Thyroid gland (tissue), 4 donors: ENCODE results near the gene SEC24D. TPM values are rescaled to one million over a fixed set of nuclear protein-coding genes. Genes with fewer than 3 reads are reported as not detected.

Experiments used
- DNase-seq, 2 donors: peaks; one replicate each; pipeline ENCODE4 v3.0.0-alpha.2; 2019
- H3K27ac ChIP-seq, 3 donors: fragments of 200-600 bp; sonication (generic); 1 replicate in 2 of 3; 2 replicates in 1 of 3; pipeline ENCODE4 v1.5.1; 2016 to 2019; ENCODE audit warnings: mild to moderate bottlenecking in 1 of 3, moderate library complexity in 1 of 3
- H3K27me3 ChIP-seq: fragments of 200-600 bp; sonication (generic); one replicate; pipeline ENCODE4 v1.5.1; 2019
- H3K36me3 ChIP-seq, 2 donors: fragments of 200-600 bp; sonication (generic); one replicate each; pipeline ENCODE4 v1.5.1; 2016 to 2019
- H3K4me1 ChIP-seq, 2 donors: fragments of 200-600 bp; sonication (generic); one replicate each; pipeline ENCODE4 v1.5.1; 2017 to 2019
- H3K4me3 ChIP-seq, 3 donors: fragments of 200-600 bp; sonication (generic); replicated peaks in 1 of 3; 1 replicate in 2 of 3; 2 replicates in 1 of 3; pipeline ENCODE4 v1.5.1; 2016; ENCODE audit warnings: mild to moderate bottlenecking in 1 of 3
- H3K9me3 ChIP-seq: fragments of 200-600 bp; sonication (generic); one replicate; pipeline ENCODE4 v1.5.1; 2017
- POLR2A ChIP-seq, 2 donors: fragments of 450-650 bp; IDR thresholded peaks; one replicate each; pipeline ENCODE4 v1.6.1; 2017; ENCODE audit warnings: antibody characterized with exemption in 2 of 2, mild to moderate bottlenecking in 2 of 2, moderate library complexity in 1 of 2
- WGBS, 2 donors: methylation state at CpG; one replicate each; pipeline ENCODE4 v1.1.5; 2017; 5-methylcytosine and 5-hydroxymethylcytosine counted together
- intact Hi-C: fragments of 100-400 bp; cut with DNase I; formaldehyde crosslinking; loops from one replicate; pipeline ENCODE4 v1.15.1; 2023
- total RNA-seq, 4 donors: library from RNA; depleted of rRNA; stranded (reverse); fragments of >200 nt; gene quantifications; one replicate each; pipeline ENCODE4 v1.2.3, GENCODE V29; 2016
- TF ChIP-seq, protein P1 (sequence below), 6 experiments: fragments of 200-600 bp in 3 of 6; fragments of 450-650 bp in 3 of 6; sonication (generic) in 3 of 6; IDR thresholded peaks; one replicate each; pipeline ENCODE4 v1.5.1; 2016 to 2019; ENCODE audit warnings: antibody characterized with exemption in 6 of 6, mild to moderate bottlenecking in 2 of 6, inconsistent platforms in 1 of 6, moderate library complexity in 1 of 6

Gene SEC24D
- total RNA-seq, 4 donors from 2014 or later = 56.3 to 120 (median 80.4) TPM

DNA sequence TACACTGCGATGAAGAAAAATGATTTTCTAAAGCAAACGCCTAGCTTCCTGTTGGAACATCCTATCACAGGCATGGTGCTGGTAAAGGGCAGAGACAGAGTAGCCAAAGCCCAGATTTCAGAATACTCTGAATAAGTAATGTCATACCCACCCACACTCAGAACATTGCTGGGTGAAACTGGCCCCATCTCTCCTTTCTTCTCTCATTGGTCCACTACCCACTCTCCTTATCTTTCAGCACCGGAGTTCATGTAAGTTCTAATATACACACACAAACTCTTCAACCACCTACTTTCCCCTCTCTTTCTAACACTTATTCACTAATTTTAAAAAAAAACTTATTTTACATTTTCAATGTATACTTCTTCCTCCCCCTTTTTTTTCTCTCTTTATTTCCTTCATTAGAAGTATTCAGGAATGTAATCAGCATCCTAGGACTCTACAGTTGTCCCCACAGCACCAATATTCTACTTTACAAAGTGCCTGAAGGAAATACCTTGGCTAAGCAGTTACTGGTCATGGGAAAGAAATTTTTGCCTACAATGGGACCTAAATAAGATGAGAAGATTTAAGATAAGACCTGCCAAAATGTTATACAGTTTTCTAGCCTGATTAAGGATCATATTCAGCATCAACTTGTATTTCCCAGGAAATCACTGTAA lies 63.0 kb downstream of the SEC24D start:
- Histone ChIP-seq H3K27ac (peak overlapping the region in 2 of 3 donors; percentile 24), H3K36me3 (peaks cover 2% of the 10 kb centered on the region in 2 donors), H3K27me3 (no peaks in the 10 kb centered on the region), H3K9me3 (no peaks in the 10 kb centered on the region), H3K4me3 (no peak overlapping the region), H3K4me1 (peaks cover 11 to 14% of the 10 kb centered on the region in 2 donors)
- intact Hi-C loops = loop anchor here (10.0 kb wide), 1 partner anchor 112 kb away; the partner anchor contains the start of gene SYNPO2
- TF ChIP-seq, protein P1, sequence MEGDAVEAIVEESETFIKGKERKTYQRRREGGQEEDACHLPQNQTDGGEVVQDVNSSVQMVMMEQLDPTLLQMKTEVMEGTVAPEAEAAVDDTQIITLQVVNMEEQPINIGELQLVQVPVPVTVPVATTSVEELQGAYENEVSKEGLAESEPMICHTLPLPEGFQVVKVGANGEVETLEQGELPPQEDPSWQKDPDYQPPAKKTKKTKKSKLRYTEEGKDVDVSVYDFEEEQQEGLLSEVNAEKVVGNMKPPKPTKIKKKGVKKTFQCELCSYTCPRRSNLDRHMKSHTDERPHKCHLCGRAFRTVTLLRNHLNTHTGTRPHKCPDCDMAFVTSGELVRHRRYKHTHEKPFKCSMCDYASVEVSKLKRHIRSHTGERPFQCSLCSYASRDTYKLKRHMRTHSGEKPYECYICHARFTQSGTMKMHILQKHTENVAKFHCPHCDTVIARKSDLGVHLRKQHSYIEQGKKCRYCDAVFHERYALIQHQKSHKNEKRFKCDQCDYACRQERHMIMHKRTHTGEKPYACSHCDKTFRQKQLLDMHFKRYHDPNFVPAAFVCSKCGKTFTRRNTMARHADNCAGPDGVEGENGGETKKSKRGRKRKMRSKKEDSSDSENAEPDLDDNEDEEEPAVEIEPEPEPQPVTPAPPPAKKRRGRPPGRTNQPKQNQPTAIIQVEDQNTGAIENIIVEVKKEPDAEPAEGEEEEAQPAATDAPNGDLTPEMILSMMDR (IDR thresholded peaks at IDR 0.05) = no peak
- TF ChIP-seq POLR2A (IDR thresholded peaks at IDR 0.05) = no peak
- 67 to 74% methylated on average over 3 of the region's 3 CpGs for WGBS, 2 donors
- no peak for DNase-seq

DNA sequence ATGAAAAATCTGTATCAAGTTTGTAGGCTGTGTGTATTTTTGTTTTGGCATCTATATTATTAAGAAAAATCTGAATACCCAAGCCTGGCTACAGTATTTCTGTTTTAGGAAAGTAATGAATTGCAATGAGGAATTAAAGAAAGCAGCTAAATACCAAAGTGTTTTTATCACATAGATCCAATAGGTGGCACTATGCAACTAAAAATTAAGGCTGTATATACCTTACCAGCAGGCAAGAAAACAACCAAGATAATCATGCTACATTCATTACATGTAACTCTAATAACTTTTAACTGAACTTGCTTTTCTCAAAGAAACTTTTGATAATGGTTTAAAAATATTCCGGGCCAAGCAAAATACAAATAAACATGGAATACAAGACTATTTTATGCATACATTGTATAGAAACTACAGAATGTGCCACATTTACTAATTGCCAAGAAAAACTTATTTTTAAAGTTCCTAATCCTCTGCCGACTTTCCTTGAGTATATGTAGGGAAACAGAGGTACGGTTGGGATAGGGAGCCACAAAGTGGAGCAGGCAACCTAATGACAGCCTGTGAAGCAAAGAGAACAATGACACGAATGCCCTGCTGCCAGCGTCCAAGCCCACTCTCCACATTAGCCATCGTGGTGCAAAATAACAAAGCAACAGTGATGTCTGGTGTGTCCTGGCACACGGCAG lies 63.7 kb downstream of the SEC24D start:
- no peaks in the 10 kb centered on the region for H3K9me3 ChIP-seq
- intact Hi-C loops = loop anchor here (10.0 kb wide), 1 partner anchor 113 kb away; the partner anchor contains the start of gene SYNPO2
- H3K36me3 ChIP-seq = peaks cover 6% of the 10 kb centered on the region in 2 donors
- H3K27me3 ChIP-seq = no peaks in the 10 kb centered on the region
- 58 to 62% methylated on average over 7 of the region's 7 CpGs for WGBS, 2 donors
- TF ChIP-seq POLR2A (IDR thresholded peaks at IDR 0.05) = no peak
- TF ChIP-seq, protein P1 (IDR thresholded peaks at IDR 0.05) = peak in 5 of 6 experiments; percentile 36 to 63 (median 56)
- peak overlapping the region in 2 of 3 donors; percentile 6 to 24 for H3K27ac ChIP-seq
- no peak overlapping the region for H3K4me3 ChIP-seq
- peaks cover 11 to 14% of the 10 kb centered on the region in 2 donors for H3K4me1 ChIP-seq
- no peak for DNase-seq

DNA sequence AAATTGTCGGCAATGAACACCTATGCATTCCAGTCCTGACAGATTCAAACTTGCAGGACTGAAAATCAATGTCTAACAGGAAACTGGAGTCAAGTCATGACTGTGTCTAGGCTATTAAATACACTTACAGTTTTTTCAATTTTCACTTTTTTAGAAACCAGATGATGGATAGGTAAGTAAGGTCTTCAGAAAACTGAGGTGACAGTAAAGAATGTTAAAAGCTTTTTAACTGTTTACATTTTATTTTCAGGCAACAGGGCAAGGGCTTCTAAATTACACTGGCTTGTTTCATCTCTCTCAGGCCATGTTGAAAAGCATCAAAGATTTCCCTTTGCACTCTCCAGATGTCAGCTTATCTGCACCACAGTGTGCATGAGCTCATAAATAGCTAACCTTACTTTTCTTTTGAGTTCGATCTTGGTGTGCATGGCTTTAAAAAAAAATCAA lies 65.2 kb downstream of the SEC24D start:
- Histone ChIP-seq H3K27ac (peak overlapping the region in 1 of 3 donors; percentile 16), H3K27me3 (no peaks in the 10 kb centered on the region), H3K9me3 (no peaks in the 10 kb centered on the region), H3K4me3 (no peak overlapping the region), H3K4me1 (peaks cover 14 to 16% of the 10 kb centered on the region in 2 donors), H3K36me3 (peaks cover 17 to 18% of the 10 kb centered on the region in 2 donors)
- DNase-seq = no peak
- intact Hi-C loops = loop anchor here (10.0 kb wide), 1 partner anchor 114 kb away; the partner anchor contains the start of gene SYNPO2
- 77 to 82% methylated on average over 2 of the region's 2 CpGs for WGBS, 2 donors
- TF ChIP-seq POLR2A (IDR thresholded peaks at IDR 0.05) = no peak
- TF ChIP-seq, protein P1 (IDR thresholded peaks at IDR 0.05) = no peak

DNA sequence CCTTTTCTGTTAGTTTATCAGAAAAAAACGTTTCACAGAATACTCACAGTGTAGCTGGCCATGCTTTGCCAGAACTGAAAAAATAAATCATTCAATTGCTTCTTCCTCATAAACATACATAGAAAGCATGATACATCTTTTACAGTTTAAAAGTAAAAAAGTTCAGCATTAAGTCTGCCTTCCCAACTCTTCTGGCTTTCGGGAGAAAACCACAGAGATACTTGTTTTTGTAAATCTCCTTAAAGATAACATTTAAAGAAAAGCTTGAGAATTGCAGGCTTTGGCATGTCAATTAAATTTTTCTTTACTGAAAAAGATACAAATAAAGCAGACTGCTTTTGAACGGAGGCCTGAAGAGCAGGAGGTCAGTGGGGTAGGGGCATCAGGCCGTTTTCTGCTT lies 66.8 kb downstream of the SEC24D start:
- Histone ChIP-seq H3K36me3 (peaks cover 18 to 22% of the 10 kb centered on the region in 2 donors), H3K9me3 (no peaks in the 10 kb centered on the region), H3K27me3 (no peaks in the 10 kb centered on the region), H3K27ac (peak overlapping the region in 1 of 3 donors; percentile 34), H3K4me1 (peaks cover 15 to 19% of the 10 kb centered on the region in 2 donors), H3K4me3 (no peak overlapping the region)
- 74 to 79% methylated on average over 4 of the region's 4 CpGs for WGBS, 2 donors
- DNase-seq = no peak
- no peak for TF ChIP-seq POLR2A (IDR thresholded peaks at IDR 0.05)
- TF ChIP-seq, protein P1 (IDR thresholded peaks at IDR 0.05) = no peak
- intact Hi-C loops = loop anchor here (10.0 kb wide), 1 partner anchor 196 kb away; no protein-coding TSS in a partner anchor
